Mesenchymal stem cell (in vitro differentiated cells and primary cell): ENCODE data around the gene COL16A1.

Experiments used
- DNase-seq: peaks from one replicate; pipeline ENCODE4 v3.0.0-alpha.2; 2013
- H2AFZ ChIP-seq: one replicate; pipeline ENCODE4 v1.6.1; 2013; ENCODE audit warnings: low read depth, mild to moderate bottlenecking, control low read depth, inconsistent platforms, low read length, moderate library complexity
- H2AK5ac ChIP-seq: 2 replicates; pipeline ENCODE4 v1.6.1; 2013; ENCODE audit warnings: low read length, moderate library complexity, mild to moderate bottlenecking, inconsistent platforms; ENCODE audit not compliant: severe bottlenecking
- H2BK120ac ChIP-seq: one replicate; pipeline ENCODE4 v1.6.1; 2013; ENCODE audit warnings: low read depth, mild to moderate bottlenecking, inconsistent platforms, low read length, moderate library complexity
- H2BK12ac ChIP-seq, 2 experiments: one replicate each; pipeline ENCODE4 v1.6.1; 2013; ENCODE audit warnings: inconsistent platforms in 2 of 2, low read length in 2 of 2, mild to moderate bottlenecking in 2 of 2, moderate library complexity in 2 of 2, control low read depth in 1 of 2
- H2BK15ac ChIP-seq: one replicate; pipeline ENCODE4 v1.6.1; 2013; ENCODE audit warnings: mild to moderate bottlenecking, low read depth, inconsistent platforms; ENCODE audit not compliant: poor library complexity, severe bottlenecking
- H2BK5ac ChIP-seq: 2 replicates; pipeline ENCODE4 v1.6.1; 2013; ENCODE audit warnings: low read depth, mild to moderate bottlenecking, low read length, control low read depth, inconsistent platforms; ENCODE audit not compliant: poor library complexity, severe bottlenecking
- H3K14ac ChIP-seq, 2 experiments: one replicate each; pipeline ENCODE4 v1.6.1; 2013; ENCODE audit warnings: inconsistent platforms in 2 of 2, low read length in 2 of 2, control low read depth in 1 of 2, mild to moderate bottlenecking in 1 of 2, moderate library complexity in 1 of 2
- H3K18ac ChIP-seq, 2 experiments: one replicate each; pipeline ENCODE4 v1.6.1; 2013; ENCODE audit warnings: inconsistent platforms in 2 of 2, low read length in 2 of 2, control low read depth in 1 of 2, low read depth in 1 of 2, mild to moderate bottlenecking in 1 of 2
- H3K23ac ChIP-seq, 2 experiments: one replicate each; pipeline ENCODE4 v1.6.1; 2013; ENCODE audit warnings: inconsistent platforms in 2 of 2, low read length in 2 of 2, mild to moderate bottlenecking in 2 of 2, moderate library complexity in 2 of 2, control low read depth in 1 of 2
- H3K27ac ChIP-seq: 2 replicates; pipeline ENCODE4 v1.5.1; 2013; ENCODE audit warnings: mild to moderate bottlenecking, moderate library complexity, low read length, control low read depth, inconsistent platforms; ENCODE audit not compliant: poor library complexity, severe bottlenecking
- H3K27me3 ChIP-seq, 2 experiments: 2 replicates each; pipeline versions ENCODE4 v1.6.1 to v1.7.0; 2013; ENCODE audit warnings: low read length in 2 of 2, mild to moderate bottlenecking in 2 of 2, moderate library complexity in 2 of 2, control low read depth in 1 of 2, inconsistent platforms in 1 of 2; ENCODE audit not compliant: control insufficient read depth in 1 of 2, insufficient read depth in 1 of 2
- H3K36me3 ChIP-seq, 2 experiments: 2 replicates each; pipeline versions ENCODE4 v1.6.1 to v1.7.0; 2013; ENCODE audit warnings: low read length in 2 of 2, control low read depth in 1 of 2, inconsistent platforms in 1 of 2, low read depth in 1 of 2, mild to moderate bottlenecking in 1 of 2; ENCODE audit not compliant: insufficient read depth in 2 of 2, control insufficient read depth in 1 of 2
- H3K4ac ChIP-seq, 2 experiments: one replicate each; pipeline ENCODE4 v1.6.1; 2013; ENCODE audit warnings: inconsistent platforms in 2 of 2, low read length in 2 of 2, mild to moderate bottlenecking in 2 of 2, moderate library complexity in 2 of 2, control low read depth in 1 of 2, low read depth in 1 of 2
- H3K4me1 ChIP-seq: 2 replicates; pipeline ENCODE4 v1.6.1; 2013; ENCODE audit warnings: low read depth, low read length, control low read depth; ENCODE audit not compliant: control insufficient read depth, insufficient read depth
- H3K4me2 ChIP-seq: 2 replicates; pipeline ENCODE4 v1.6.1; 2013; ENCODE audit warnings: low read length, mild to moderate bottlenecking, inconsistent platforms; ENCODE audit not compliant: poor library complexity, severe bottlenecking
- H3K4me3 ChIP-seq, 2 experiments: 2 replicates each; pipeline versions ENCODE4 v1.5.1 to v1.7.0; 2013; ENCODE audit warnings: low read length in 2 of 2, mild to moderate bottlenecking in 2 of 2, control low read depth in 1 of 2, low read depth in 1 of 2; ENCODE audit not compliant: insufficient read depth in 1 of 2
- H3K79me1 ChIP-seq: replicated peaks from 2 replicates; pipeline ENCODE4 v1.6.1; 2013; ENCODE audit warnings: mild to moderate bottlenecking, control low read depth, low read length, inconsistent platforms; ENCODE audit not compliant: poor library complexity, severe bottlenecking
- H3K9ac ChIP-seq: 2 replicates; pipeline ENCODE4 v1.7.0; 2013; ENCODE audit warnings: mild to moderate bottlenecking, low read length, moderate library complexity
- H3K9me3 ChIP-seq: 2 replicates; pipeline ENCODE4 v1.7.0; 2013; ENCODE audit warnings: mild to moderate bottlenecking, low read length; ENCODE audit not compliant: control insufficient read depth
- H4K8ac ChIP-seq: one replicate; pipeline ENCODE4 v1.6.1; 2013; ENCODE audit warnings: inconsistent platforms, mild to moderate bottlenecking, low read length, moderate library complexity
- H4K91ac ChIP-seq: one replicate; pipeline ENCODE4 v1.6.1; 2013; ENCODE audit warnings: mild to moderate bottlenecking, low read length, inconsistent platforms
- WGBS: methylation state at CpG from one replicate; pipeline ENCODE4 v1.1.7; 2013; ENCODE audit warnings: mixed read lengths; 5-methylcytosine and 5-hydroxymethylcytosine counted together

The COL16A1 gene

GRCh38 chr1:31723828-31724359 lies 20.1 kb upstream of the COL16A1 start:
- Histone ChIP-seq H3K79me1 (no peaks in the 10 kb centered on the region), H3K9ac (no peak overlapping the region), H3K4me3 (no peak overlapping the region), H3K27me3 (peaks cover 28 to 31% of the 10 kb centered on the region in 2 experiments), H3K18ac (no peak overlapping the region), H2BK12ac (no peak overlapping the region), H3K14ac (no peak overlapping the region), H2BK120ac (no peak overlapping the region), H3K27ac (no peak overlapping the region), H4K8ac (no peak overlapping the region), H4K91ac (no peak overlapping the region), H3K9me3 (no peaks in the 10 kb centered on the region), H3K23ac (no peak overlapping the region), H3K4me1 (peaks cover 9% of the 10 kb centered on the region), H3K4me2 (no peak overlapping the region), H2AFZ (no peak overlapping the region), H2BK15ac (no peak overlapping the region), H3K4ac (no peak overlapping the region), H3K36me3 (no peaks in the 10 kb centered on the region), H2AK5ac (no peak overlapping the region), H2BK5ac (no peak overlapping the region)
- 67% methylated on average over 5 of the region's 5 CpGs for WGBS
- peak; percentile 78 for DNase-seq

GRCh38 chr1:31718327-31718897 lies 14.6 kb upstream of the COL16A1 start:
- Histone ChIP-seq H3K4me2 (no peak overlapping the region), H3K4me1 (peaks cover 16% of the 10 kb centered on the region), H3K4me3 (no peak overlapping the region), H3K23ac (no peak overlapping the region), H3K36me3 (no peaks in the 10 kb centered on the region), H3K79me1 (no peaks in the 10 kb centered on the region), H2AK5ac (no peak overlapping the region), H3K18ac (no peak overlapping the region), H2BK15ac (no peak overlapping the region), H3K27me3 (peaks cover 41 to 53% of the 10 kb centered on the region in 2 experiments), H4K91ac (no peak overlapping the region), H2BK120ac (no peak overlapping the region), H3K9me3 (no peaks in the 10 kb centered on the region), H2BK5ac (no peak overlapping the region), H3K14ac (no peak overlapping the region), H4K8ac (no peak overlapping the region), H3K9ac (no peak overlapping the region), H2BK12ac (no peak overlapping the region), H3K4ac (no peak overlapping the region), H2AFZ (no peak overlapping the region), H3K27ac (no peak overlapping the region)
- WGBS = 72% methylated on average over 4 of the region's 4 CpGs
- DNase-seq = no peak

GRCh38 chr1:31717341-31717740 lies 13.5 kb upstream of the COL16A1 start:
- Histone ChIP-seq H3K27ac (no peak overlapping the region), H3K9me3 (no peaks in the 10 kb centered on the region), H4K91ac (no peak overlapping the region), H3K14ac (no peak overlapping the region), H2BK15ac (no peak overlapping the region), H2AK5ac (no peak overlapping the region), H2AFZ (no peak overlapping the region), H4K8ac (no peak overlapping the region), H3K4me1 (peaks cover 21% of the 10 kb centered on the region), H3K9ac (no peak overlapping the region), H3K4me3 (no peak overlapping the region), H2BK5ac (no peak overlapping the region), H3K27me3 (peaks cover 40 to 50% of the 10 kb centered on the region in 2 experiments), H2BK12ac (no peak overlapping the region), H3K79me1 (no peaks in the 10 kb centered on the region), H3K18ac (no peak overlapping the region), H3K4me2 (no peak overlapping the region), H2BK120ac (no peak overlapping the region), H3K36me3 (no peaks in the 10 kb centered on the region), H3K4ac (no peak overlapping the region), H3K23ac (no peak overlapping the region)
- DNase-seq = no peak
- 72% methylated on average over 6 of the region's 6 CpGs for WGBS

- H2AFZ ChIP-seq = no peak overlapping the region
- H4K8ac ChIP-seq = no peak overlapping the region
- no peak overlapping the region for H2BK5ac ChIP-seq
- no peak overlapping the region for H2AK5ac ChIP-seq
- no peak overlapping the region for H2BK12ac ChIP-seq
- H3K9me3 ChIP-seq = no peaks in the 10 kb centered on the region
- WGBS = 5% methylated on average over 7 of the region's 7 CpGs
- H3K14ac ChIP-seq = no peak overlapping the region
- H3K27me3 ChIP-seq = peaks cover 27 to 38% of the 10 kb centered on the region in 2 experiments
- no peak overlapping the region for H2BK120ac ChIP-seq
- peak overlapping the region; percentile 84 for H3K9ac ChIP-seq
- no peak for DNase-seq
- no peak overlapping the region for H3K27ac ChIP-seq
- no peak overlapping the region for H3K4me2 ChIP-seq
- no peaks in the 10 kb centered on the region for H3K79me1 ChIP-seq
- H3K36me3 ChIP-seq = no peaks in the 10 kb centered on the region
- no peak overlapping the region for H3K23ac ChIP-seq
- peaks cover 27% of the 10 kb centered on the region for H3K4me1 ChIP-seq
- H3K4me3 ChIP-seq = peak overlapping the region in 1 of 2 experiments; percentile 73
- no peak overlapping the region for H4K91ac ChIP-seq
- no peak overlapping the region for H2BK15ac ChIP-seq
- H3K18ac ChIP-seq = peak overlapping the region; percentile 41 to 68
- H3K4ac ChIP-seq = no peak overlapping the region
These were observed 12.0 kb upstream of the COL16A1 start for GRCh38 chr1:31715873-31716220.
